KMS-11 (cell line): ENCODE results near the gene PLEKHA5.
"Not testable (repeated sequence)": the region's sequence is repeated elsewhere in the genome, so short reads cannot be mapped to it uniquely, and the experiment has no call there.

Experiments
- H2AFZ ChIP-seq: fragments of 200-600 bp; sonication (generic); 2 replicates; pipeline ENCODE4 v1.6.1; 2016; ENCODE audit warnings: antibody characterized with exemption, mixed run types, low read depth
- H3K27ac ChIP-seq: fragments of 200-600 bp; sonication (generic); 2 replicates; pipeline ENCODE4 v1.6.1; 2016; ENCODE audit warnings: mild to moderate bottlenecking, mixed run types
- H3K27me3 ChIP-seq: fragments of 200-600 bp; sonication (generic); 2 replicates; pipeline ENCODE4 v1.6.1; 2017; ENCODE audit warnings: mild to moderate bottlenecking, low read depth, mixed run types, moderate library complexity; ENCODE audit not compliant: insufficient read depth
- H3K36me3 ChIP-seq: fragments of 200-600 bp; sonication (generic); 2 replicates; pipeline ENCODE4 v1.6.1; 2017; ENCODE audit warnings: mild to moderate bottlenecking, mixed run types; ENCODE audit not compliant: insufficient read depth
- H3K4me1 ChIP-seq: fragments of 200-600 bp; sonication (generic); 2 replicates; pipeline ENCODE4 v1.6.1; 2016; ENCODE audit warnings: mild to moderate bottlenecking, low read depth, mixed run types; ENCODE audit not compliant: poor library complexity, severe bottlenecking
- H3K4me2 ChIP-seq: fragments of 200-600 bp; sonication (generic); 2 replicates; pipeline ENCODE4 v1.7.0; 2016; ENCODE audit warnings: mild to moderate bottlenecking, mixed run types
- H3K4me3 ChIP-seq: fragments of 200-600 bp; sonication (generic); IDR thresholded peaks from 2 replicates; pipeline ENCODE4 v1.6.1; 2017; ENCODE audit warnings: low read depth, low read length, mixed read lengths; ENCODE audit not compliant: insufficient read depth
- H3K79me2 ChIP-seq: fragments of 200-600 bp; sonication (generic); 2 replicates; pipeline ENCODE4 v1.6.1; 2016; ENCODE audit warnings: low read depth, mixed run types; ENCODE audit not compliant: insufficient read depth
- H3K9ac ChIP-seq: fragments of 200-600 bp; sonication (generic); 2 replicates; pipeline ENCODE4 v1.6.1; 2016; ENCODE audit warnings: mild to moderate bottlenecking, mixed run types
- H4K20me1 ChIP-seq: fragments of 200-600 bp; sonication (generic); 2 replicates; pipeline ENCODE4 v1.6.1; 2016; ENCODE audit warnings: mild to moderate bottlenecking, mixed run types; ENCODE audit not compliant: insufficient read depth
- CTCF ChIP-seq: fragments of 200-600 bp; sonication (generic); conservative IDR thresholded peaks from 2 replicates; pipeline ENCODE4 v1.6.1; 2017; ENCODE audit warnings: low read depth, mild to moderate bottlenecking, antibody characterized with exemption, low read length, moderate library complexity, mixed read lengths

Gene PLEKHA5

GRCh38 chr12:19398376-19399363, 269.1 kb downstream of the PLEKHA5 start:
- Histone ChIP-seq H3K36me3 (no peaks in the 10 kb centered on the region), H2AFZ (no peak overlapping the region), H3K27ac (no peak overlapping the region), H3K4me2 (no peak overlapping the region), H4K20me1 (no peaks in the 10 kb centered on the region), H3K27me3 (no peaks in the 10 kb centered on the region), H3K9ac (no peak overlapping the region), H3K79me2 (no peaks in the 10 kb centered on the region), H3K4me3 (no peak overlapping the region), H3K4me1 (no peaks in the 10 kb centered on the region)
- no peak for TF ChIP-seq CTCF

- not testable (repeated sequence) for H3K79me2 ChIP-seq, H3K4me3 ChIP-seq, H3K4me1 ChIP-seq, H4K20me1 ChIP-seq, H3K36me3 ChIP-seq, H3K27me3 ChIP-seq, H3K27ac ChIP-seq, H3K9ac ChIP-seq, H3K4me2 ChIP-seq, H2AFZ ChIP-seq
Observed at GRCh38 chr12:19400649-19401285, 271.2 kb downstream of the PLEKHA5 start.

- H3K4me2 ChIP-seq, result no peak overlapping the region
- H3K27ac ChIP-seq, result no peak overlapping the region
- no peaks in the 10 kb centered on the region for H3K27me3 ChIP-seq
- no peak overlapping the region for H3K9ac ChIP-seq
- H3K79me2 ChIP-seq, result no peaks in the 10 kb centered on the region
- H3K4me3 ChIP-seq, result no peak overlapping the region
- no peaks in the 10 kb centered on the region for H4K20me1 ChIP-seq
- TF ChIP-seq CTCF, result no peak
- H3K36me3 ChIP-seq, result no peaks in the 10 kb centered on the region
- no peaks in the 10 kb centered on the region for H3K4me1 ChIP-seq
- no peak overlapping the region for H2AFZ ChIP-seq
Observed at GRCh38 chr12:19402211-19402610, 272.7 kb downstream of the PLEKHA5 start.

GRCh38 chr12:19402743-19403431, 273.4 kb downstream of the PLEKHA5 start:
- Histone ChIP-seq H2AFZ (no peak overlapping the region), H3K4me1 (no peaks in the 10 kb centered on the region), H3K79me2 (no peaks in the 10 kb centered on the region), H3K27me3 (no peaks in the 10 kb centered on the region), H4K20me1 (no peaks in the 10 kb centered on the region), H3K9ac (no peak overlapping the region), H3K27ac (no peak overlapping the region), H3K4me3 (no peak overlapping the region), H3K36me3 (no peaks in the 10 kb centered on the region), H3K4me2 (no peak overlapping the region)
- no peak for TF ChIP-seq CTCF
